Measurements from ENCODE around the gene FARP2.
"Not testable (repeated sequence)": the region's sequence is repeated elsewhere in the genome, so short reads cannot be mapped to it uniquely, and the experiment has no call there.

Gene FARP2

DNA sequence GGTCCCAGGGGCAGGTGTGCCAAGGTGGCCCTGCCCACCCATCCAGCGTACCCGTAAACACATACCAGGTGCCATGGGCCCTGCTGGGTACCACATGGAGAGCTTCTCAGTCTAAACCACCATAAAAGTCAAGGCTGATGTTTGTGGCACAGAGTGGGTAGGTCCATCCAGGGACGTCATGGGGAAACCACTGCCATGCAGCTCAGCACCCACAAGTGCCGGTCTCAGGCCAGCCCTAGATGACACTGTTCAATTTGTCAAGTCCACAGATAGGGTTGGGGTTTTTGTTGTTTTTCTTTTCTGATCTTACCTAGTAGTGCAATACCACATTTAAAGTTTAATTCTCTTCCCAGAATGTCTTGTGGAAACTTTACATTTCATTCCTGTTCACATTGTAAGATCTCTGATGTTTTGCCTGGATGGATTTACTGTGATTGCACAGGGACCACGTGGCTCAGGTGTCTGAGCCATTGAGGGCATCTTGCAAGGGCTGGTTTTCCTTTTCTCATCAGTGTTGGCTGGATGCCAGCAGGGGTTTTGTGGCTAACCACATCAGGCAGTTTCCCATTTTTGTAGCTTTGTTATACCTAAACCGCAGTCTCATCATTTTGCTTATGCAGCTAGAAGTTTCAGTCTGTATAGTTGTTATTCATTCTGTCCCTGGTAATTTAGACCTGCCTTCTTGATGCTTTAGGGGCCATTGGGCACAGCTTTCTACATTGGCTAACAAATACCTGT lies 87.6 kb downstream of the FARP2 start:
- Histone ChIP-seq H3K4me3 (ENCODE audit: low read depth in 1 of 2, low read length in 2 of 2) (no peak overlapping the region), H3K36me3 (ENCODE audit: control insufficient read depth in 1 of 2, insufficient read depth in 2 of 2, low read length in 2 of 2) (peaks cover 33 to 68% of the 10 kb centered on the region in 2 donors), H3K9me3 (ENCODE audit: control insufficient read depth in 1 of 2, low read length in 2 of 2) (no peaks in the 10 kb centered on the region), H3K27me3 (ENCODE audit: low read depth, low read length) (no peaks in the 10 kb centered on the region), H3K4me1 (ENCODE audit: control insufficient read depth in 1 of 2, insufficient read depth in 2 of 2, low read length in 2 of 2) (no peaks in the 10 kb centered on the region), H3K27ac (ENCODE audit: low read length) (no peak overlapping the region)

DNA sequence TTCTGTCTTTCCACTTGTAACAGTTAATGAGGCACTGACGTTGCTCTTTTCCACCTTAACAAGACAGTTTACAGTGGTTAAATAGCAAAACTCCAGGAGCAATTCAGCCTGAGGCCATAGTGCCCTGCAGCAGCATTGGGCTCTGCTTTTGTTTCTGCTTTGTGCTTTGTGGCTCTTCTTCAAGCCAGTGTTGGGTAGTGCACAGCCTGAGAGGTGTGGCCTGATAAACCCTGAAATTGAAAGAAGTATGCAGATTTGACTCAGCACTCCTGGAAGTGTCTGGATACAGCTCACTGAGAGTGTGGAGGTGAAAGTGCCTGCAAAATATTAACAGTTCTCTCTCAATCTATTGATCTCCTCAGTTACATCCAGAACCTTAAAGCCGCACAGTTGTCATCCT lies 89.3 kb downstream of the FARP2 start:
- Histone ChIP-seq H3K9me3 (ENCODE audit: control insufficient read depth in 1 of 2, low read length in 2 of 2) (no peaks in the 10 kb centered on the region), H3K27ac (ENCODE audit: low read length) (no peak overlapping the region), H3K4me3 (ENCODE audit: low read depth in 1 of 2, low read length in 2 of 2) (no peak overlapping the region), H3K36me3 (ENCODE audit: control insufficient read depth in 1 of 2, insufficient read depth in 2 of 2, low read length in 2 of 2) (peaks cover 32 to 64% of the 10 kb centered on the region in 2 donors), H3K4me1 (ENCODE audit: control insufficient read depth in 1 of 2, insufficient read depth in 2 of 2, low read length in 2 of 2) (no peaks in the 10 kb centered on the region), H3K27me3 (ENCODE audit: low read depth, low read length) (no peaks in the 10 kb centered on the region)

DNA sequence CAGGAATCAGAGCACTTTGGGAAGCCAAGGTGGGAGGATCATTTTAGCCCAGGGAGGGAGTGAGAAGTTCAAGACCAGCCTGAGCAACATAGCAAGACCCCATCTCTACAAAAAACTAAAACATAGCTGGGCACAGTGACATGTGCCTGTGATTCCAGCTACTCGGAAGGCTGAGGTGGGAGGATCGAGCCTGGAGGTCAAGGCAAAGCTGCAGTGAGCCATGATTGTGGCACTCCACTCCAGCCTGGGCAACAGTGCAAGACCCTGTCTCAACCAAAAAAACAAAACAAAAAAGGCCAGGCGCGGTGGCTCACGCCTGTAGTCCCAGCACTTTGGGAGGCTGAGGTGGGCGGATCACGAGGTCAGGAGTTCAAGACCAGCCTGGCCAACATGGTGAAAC lies 94.0 kb downstream of the FARP2 start:
- H3K27ac ChIP-seq (ENCODE audit: low read length); H3K4me1 ChIP-seq (ENCODE audit: control insufficient read depth in 1 of 2, insufficient read depth in 2 of 2, low read length in 2 of 2); H3K9me3 ChIP-seq (ENCODE audit: control insufficient read depth in 1 of 2, low read length in 2 of 2); H3K27me3 ChIP-seq (ENCODE audit: low read depth, low read length); H3K4me3 ChIP-seq (ENCODE audit: low read depth in 1 of 2, low read length in 2 of 2): not testable (repeated sequence)
- peaks cover 6 to 25% of the 10 kb centered on the region in 2 donors for H3K36me3 ChIP-seq (ENCODE audit: control insufficient read depth in 1 of 2, insufficient read depth in 2 of 2, low read length in 2 of 2)

DNA sequence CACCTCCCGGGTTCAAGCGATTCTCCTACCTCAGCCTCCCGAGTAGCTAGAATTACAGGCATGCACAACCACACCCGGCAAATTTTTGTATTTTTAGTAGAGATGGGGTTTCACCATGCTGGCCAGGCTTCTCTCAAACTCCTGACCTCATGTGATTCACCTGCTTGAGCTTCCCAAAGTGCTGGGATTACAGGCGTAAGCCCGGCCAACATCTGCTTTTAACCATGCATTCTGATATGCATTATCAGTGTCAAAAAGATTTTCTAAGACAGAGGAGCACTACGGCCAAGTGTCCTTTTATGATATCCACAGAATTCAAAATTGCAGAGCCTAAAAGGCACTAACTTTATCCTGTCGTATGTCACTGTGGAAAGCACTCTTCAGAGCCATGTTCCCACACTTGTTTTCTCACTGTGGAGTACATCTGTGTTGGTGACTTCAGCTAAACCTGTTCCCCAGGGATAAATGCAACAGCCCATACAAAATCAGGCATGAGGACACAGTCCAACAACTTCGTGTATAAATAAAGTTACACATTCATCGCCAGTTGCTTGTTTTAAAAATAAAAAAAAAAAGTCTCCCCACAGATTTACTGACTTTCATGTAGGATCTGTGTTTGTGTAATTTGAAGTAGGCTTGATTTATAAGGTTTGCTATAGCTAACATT lies 95.9 kb downstream of the FARP2 start:
- Histone ChIP-seq H3K4me3 (ENCODE audit: low read depth in 1 of 2, low read length in 2 of 2) (no peak overlapping the region), H3K4me1 (ENCODE audit: control insufficient read depth in 1 of 2, insufficient read depth in 2 of 2, low read length in 2 of 2) (no peaks in the 10 kb centered on the region), H3K9me3 (ENCODE audit: control insufficient read depth in 1 of 2, low read length in 2 of 2) (no peaks in the 10 kb centered on the region), H3K27me3 (ENCODE audit: low read depth, low read length) (no peaks in the 10 kb centered on the region), H3K27ac (ENCODE audit: low read length) (no peak overlapping the region), H3K36me3 (ENCODE audit: control insufficient read depth in 1 of 2, insufficient read depth in 2 of 2, low read length in 2 of 2) (peaks cover 0 to 16% of the 10 kb centered on the region in 2 donors)

DNA sequence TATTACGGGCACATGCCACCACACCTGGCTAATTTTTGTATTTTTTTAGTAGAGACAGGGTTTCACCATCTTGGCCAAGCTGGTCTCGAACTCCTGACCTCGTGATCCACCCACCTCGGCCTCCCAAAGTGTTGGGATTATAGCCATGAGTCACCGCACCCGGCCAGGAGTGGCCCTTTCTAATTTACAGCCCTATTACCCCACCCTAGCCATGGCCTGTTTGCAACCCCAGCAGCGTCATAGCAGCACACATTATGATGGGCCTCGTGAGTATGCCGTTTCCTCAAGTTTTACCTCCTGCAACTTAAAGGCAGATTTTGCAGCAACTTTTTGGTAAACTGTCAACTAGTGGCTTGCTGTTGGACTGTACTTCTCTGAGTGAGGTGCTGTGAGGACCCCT lies 97.8 kb downstream of the FARP2 start:
- H3K9me3 ChIP-seq (ENCODE audit: control insufficient read depth in 1 of 2, low read length in 2 of 2); H3K4me3 ChIP-seq (ENCODE audit: low read depth in 1 of 2, low read length in 2 of 2); H3K36me3 ChIP-seq (ENCODE audit: control insufficient read depth in 1 of 2, insufficient read depth in 2 of 2, low read length in 2 of 2); H3K4me1 ChIP-seq (ENCODE audit: control insufficient read depth in 1 of 2, insufficient read depth in 2 of 2, low read length in 2 of 2); H3K27me3 ChIP-seq (ENCODE audit: low read depth, low read length); H3K27ac ChIP-seq (ENCODE audit: low read length): not testable (repeated sequence)

DNA sequence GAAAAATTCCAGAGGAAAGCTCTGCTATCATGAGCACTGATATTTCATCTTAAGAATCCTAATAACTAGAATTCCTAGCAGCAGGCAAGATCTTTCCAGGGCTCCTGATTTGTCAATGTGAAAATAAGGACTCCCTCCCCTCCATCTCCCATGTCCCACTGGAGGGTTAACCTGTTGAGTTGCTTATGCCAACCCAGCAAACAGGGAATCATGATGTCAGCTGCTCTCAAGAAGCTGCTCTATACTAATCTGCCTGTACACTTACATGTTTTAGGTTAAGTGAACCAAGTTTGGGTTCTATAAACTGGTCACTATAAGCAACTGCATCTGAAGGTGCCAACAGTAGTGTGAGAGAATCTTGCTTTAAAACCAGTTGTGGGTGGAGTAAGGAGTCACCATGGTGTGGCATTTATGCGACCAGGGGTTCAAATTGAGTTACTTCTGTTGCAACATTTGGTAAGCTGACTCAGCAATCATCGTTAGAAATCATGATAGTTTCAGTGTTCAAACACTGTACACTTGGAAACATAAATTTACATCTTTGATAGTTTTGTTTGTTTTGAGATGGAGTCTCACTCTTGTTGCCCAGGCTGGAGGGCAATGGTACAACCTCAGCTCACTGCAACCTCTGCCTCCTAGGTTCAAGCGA lies 98.9 kb downstream of the FARP2 start:
- Histone ChIP-seq H3K4me3 (ENCODE audit: low read depth in 1 of 2, low read length in 2 of 2) (no peak overlapping the region), H3K27me3 (ENCODE audit: low read depth, low read length) (no peaks in the 10 kb centered on the region), H3K27ac (ENCODE audit: low read length) (no peak overlapping the region), H3K36me3 (ENCODE audit: control insufficient read depth in 1 of 2, insufficient read depth in 2 of 2, low read length in 2 of 2) (peaks cover 0 to 6% of the 10 kb centered on the region in 2 donors), H3K4me1 (ENCODE audit: control insufficient read depth in 1 of 2, insufficient read depth in 2 of 2, low read length in 2 of 2) (no peaks in the 10 kb centered on the region), H3K9me3 (ENCODE audit: control insufficient read depth in 1 of 2, low read length in 2 of 2) (no peaks in the 10 kb centered on the region)

DNA sequence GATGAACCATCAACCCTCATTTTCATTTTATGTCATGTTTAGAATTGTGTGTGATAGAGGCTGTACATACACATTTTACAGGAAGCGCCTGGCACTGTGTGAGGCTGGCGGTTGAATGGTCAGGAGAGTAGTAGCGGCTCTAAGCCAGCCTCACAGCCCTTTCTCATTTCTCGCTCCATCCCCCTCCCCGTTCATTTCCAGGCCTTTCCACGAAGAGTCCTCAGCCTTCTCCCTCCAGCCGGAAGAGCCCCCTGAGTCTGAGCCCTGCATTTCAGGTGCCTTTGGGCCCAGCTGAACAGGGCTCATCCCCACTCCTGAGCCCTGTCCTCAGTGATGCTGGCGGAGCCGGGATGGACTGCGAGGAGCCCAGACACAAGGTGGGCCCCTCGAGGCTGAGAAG lies 100.5 kb downstream of the FARP2 start:
- no peak overlapping the region for H3K27ac ChIP-seq (ENCODE audit: low read length)
- peaks cover 0 to 3% of the 10 kb centered on the region in 2 donors for H3K36me3 ChIP-seq (ENCODE audit: control insufficient read depth in 1 of 2, insufficient read depth in 2 of 2, low read length in 2 of 2)
- no peak overlapping the region for H3K4me3 ChIP-seq (ENCODE audit: low read depth in 1 of 2, low read length in 2 of 2)
- H3K4me1 ChIP-seq (ENCODE audit: control insufficient read depth in 1 of 2, insufficient read depth in 2 of 2, low read length in 2 of 2): no peaks in the 10 kb centered on the region
- H3K27me3 ChIP-seq (ENCODE audit: low read depth, low read length): no peaks in the 10 kb centered on the region
- H3K9me3 ChIP-seq (ENCODE audit: control insufficient read depth in 1 of 2, low read length in 2 of 2): no peaks in the 10 kb centered on the region

DNA sequence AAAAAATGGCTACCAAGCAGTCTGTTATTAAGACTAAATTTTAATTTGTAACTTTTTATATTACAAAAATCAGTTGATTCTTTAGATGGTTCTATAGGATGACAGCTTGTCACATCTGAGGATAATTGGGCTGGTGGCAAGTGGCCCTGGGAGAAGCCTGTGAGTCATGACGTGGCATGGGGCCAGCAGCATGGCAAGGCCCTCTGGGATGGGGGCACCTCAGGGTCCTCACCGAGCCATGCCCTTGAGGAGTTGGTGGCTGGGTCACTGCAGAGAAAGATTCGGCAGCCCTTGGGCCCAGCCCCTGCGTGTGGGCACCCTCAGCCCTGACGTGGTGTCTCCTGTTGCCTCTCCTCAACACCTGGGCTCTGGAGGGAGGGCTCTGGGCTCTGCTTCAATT lies 102.6 kb downstream of the FARP2 start:
- H3K36me3 ChIP-seq (ENCODE audit: control insufficient read depth in 1 of 2, insufficient read depth in 2 of 2, low read length in 2 of 2): peaks cover 0 to 9% of the 10 kb centered on the region in 2 donors

DNA sequence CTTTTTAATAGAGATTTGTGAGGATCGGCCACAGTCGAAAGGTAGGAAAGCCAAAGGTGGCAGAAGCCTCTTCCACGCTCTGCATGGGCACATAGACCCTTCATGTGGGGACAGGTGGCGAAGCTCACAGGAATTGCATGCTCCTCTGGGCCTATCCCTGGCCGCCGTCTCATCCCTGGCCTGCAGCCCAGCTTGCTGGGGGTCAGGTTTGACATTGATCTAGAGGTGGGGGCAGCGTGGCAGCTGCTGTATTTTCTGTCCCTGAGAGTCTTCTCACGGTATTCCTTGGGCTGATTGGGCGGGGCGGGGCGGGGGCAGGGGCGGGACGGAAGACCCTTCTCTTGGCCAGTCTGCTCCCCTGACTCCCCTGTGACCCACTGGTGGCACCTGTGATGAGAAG lies 103.4 kb downstream of the FARP2 start:
- no peak overlapping the region for H3K4me3 ChIP-seq (ENCODE audit: low read depth in 1 of 2, low read length in 2 of 2)
- no peaks in the 10 kb centered on the region for H3K9me3 ChIP-seq (ENCODE audit: control insufficient read depth in 1 of 2, low read length in 2 of 2)
- no peaks in the 10 kb centered on the region for H3K4me1 ChIP-seq (ENCODE audit: control insufficient read depth in 1 of 2, insufficient read depth in 2 of 2, low read length in 2 of 2)
- H3K36me3 ChIP-seq (ENCODE audit: control insufficient read depth in 1 of 2, insufficient read depth in 2 of 2, low read length in 2 of 2): peaks cover 2 to 15% of the 10 kb centered on the region in 2 donors
- H3K27ac ChIP-seq (ENCODE audit: low read length): no peak overlapping the region
- no peaks in the 10 kb centered on the region for H3K27me3 ChIP-seq (ENCODE audit: low read depth, low read length)

More for the DNA sequence above, 102.6 kb downstream of the FARP2 start:
- Histone ChIP-seq H3K4me1 (ENCODE audit: control insufficient read depth in 1 of 2, insufficient read depth in 2 of 2, low read length in 2 of 2) (no peaks in the 10 kb centered on the region), H3K27ac (ENCODE audit: low read length) (no peak overlapping the region), H3K9me3 (ENCODE audit: control insufficient read depth in 1 of 2, low read length in 2 of 2) (no peaks in the 10 kb centered on the region), H3K4me3 (ENCODE audit: low read depth in 1 of 2, low read length in 2 of 2) (no peak overlapping the region), H3K27me3 (ENCODE audit: low read depth, low read length) (no peaks in the 10 kb centered on the region)

DNA sequence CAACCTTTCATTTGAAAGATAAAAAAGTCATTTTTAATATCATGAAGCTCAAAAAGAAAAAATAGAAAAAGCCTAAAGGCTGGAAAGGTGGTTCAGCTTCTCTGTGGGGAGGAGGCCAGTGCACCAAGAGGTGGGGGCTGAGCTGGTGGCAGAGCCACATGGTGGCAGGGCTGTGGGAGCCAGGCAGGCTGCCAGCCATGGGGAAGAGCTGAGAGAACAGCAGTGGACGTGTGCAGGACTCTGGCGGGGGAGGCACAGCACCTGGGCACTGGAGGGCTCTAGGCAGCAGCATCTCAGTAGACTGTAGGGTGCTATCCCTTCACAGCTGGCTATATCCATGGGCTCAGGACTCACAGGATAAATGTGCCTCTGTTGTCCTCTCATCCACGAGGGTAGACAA lies 104.5 kb downstream of the FARP2 start:
- no peak overlapping the region for H3K27ac ChIP-seq (ENCODE audit: low read length)
- no peaks in the 10 kb centered on the region for H3K4me1 ChIP-seq (ENCODE audit: control insufficient read depth in 1 of 2, insufficient read depth in 2 of 2, low read length in 2 of 2)
- no peak overlapping the region for H3K4me3 ChIP-seq (ENCODE audit: low read depth in 1 of 2, low read length in 2 of 2)
- no peaks in the 10 kb centered on the region for H3K9me3 ChIP-seq (ENCODE audit: control insufficient read depth in 1 of 2, low read length in 2 of 2)
- H3K27me3 ChIP-seq (ENCODE audit: low read depth, low read length): no peaks in the 10 kb centered on the region
- H3K36me3 ChIP-seq (ENCODE audit: control insufficient read depth in 1 of 2, insufficient read depth in 2 of 2, low read length in 2 of 2): peaks cover 8 to 19% of the 10 kb centered on the region in 2 donors

DNA sequence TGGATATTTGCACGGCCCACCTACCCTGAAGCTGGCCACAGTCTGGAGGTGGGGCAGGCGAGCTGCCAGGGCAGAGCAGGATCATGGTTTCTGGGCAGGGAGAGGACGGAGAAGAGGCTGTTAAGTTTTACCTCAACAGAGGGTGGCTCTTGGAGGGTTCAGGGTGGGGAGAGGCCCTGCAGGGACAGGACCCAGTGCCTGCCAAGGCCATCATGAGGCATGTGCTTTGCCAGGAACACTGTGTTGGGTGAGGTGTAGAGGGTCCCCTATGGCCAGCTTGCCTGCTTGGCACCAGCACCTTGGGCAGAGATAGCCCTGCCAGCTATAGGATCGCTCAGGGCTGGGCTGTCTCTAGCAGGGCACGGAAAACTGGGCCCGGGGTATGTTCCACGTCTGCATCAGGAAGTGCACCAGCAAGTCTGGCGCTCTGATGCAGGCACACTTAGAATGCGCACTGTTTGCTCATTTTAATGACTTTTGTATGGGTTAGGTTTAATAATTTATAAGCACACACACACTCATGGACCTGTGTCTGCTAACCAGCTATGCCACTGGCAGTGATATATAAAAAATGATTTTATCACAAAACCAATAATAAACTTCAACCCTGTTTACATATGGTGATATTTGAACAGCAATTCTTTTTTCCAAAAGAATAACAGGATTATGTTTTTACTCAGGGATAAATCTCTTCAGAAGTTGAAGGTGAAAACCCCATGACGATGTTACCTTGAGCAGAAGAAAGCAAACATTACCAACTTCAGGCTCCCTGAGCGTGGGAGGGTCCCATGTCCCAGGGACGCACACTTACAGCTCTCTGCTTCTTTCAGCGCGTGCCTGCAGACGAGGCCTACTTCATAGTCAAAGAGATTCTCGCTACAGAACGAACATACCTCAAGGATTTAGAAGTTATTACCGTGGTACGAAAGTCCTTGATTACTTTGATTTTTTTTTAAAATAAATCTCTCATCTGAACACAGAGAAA lies 105.9 kb downstream of the FARP2 start:
- H3K4me1 ChIP-seq (ENCODE audit: control insufficient read depth in 1 of 2, insufficient read depth in 2 of 2, low read length in 2 of 2): no peaks in the 10 kb centered on the region
- no peaks in the 10 kb centered on the region for H3K9me3 ChIP-seq (ENCODE audit: control insufficient read depth in 1 of 2, low read length in 2 of 2)
- H3K27me3 ChIP-seq (ENCODE audit: low read depth, low read length): no peaks in the 10 kb centered on the region
- H3K4me3 ChIP-seq (ENCODE audit: low read depth in 1 of 2, low read length in 2 of 2): no peak overlapping the region
- H3K36me3 ChIP-seq (ENCODE audit: control insufficient read depth in 1 of 2, insufficient read depth in 2 of 2, low read length in 2 of 2): peaks cover 8 to 26% of the 10 kb centered on the region in 2 donors
- H3K27ac ChIP-seq (ENCODE audit: low read length): no peak overlapping the region
